ENCODE data around the gene UCMA.

DNA sequence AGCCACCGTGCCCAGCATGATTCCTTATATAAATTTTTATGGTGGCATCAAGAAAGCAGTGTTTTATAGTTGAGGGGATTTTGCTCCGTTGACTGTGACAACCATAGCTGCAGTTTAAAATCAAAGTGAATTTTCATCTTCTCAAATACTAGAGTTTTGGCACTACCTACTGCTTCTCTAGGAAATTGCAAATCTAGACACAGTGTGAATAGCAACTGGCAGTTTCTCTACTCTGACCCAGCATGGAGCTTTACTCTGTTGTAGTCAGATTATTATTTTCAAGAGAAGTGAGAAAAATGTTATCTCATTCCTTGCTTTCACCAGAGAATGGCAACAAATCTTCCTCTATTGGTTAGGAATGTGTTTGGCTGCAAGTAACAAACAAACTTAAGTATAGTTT, 49.9 kb downstream of the UCMA start:
- TF ChIP-seq POLR2AphosphoS5 (IDR thresholded peaks at IDR 0.05) (no peak), CTCF (IDR thresholded peaks at IDR 0.05) (no peak), EP300 (IDR thresholded peaks at IDR 0.05) (no peak)

Data from esophagus muscularis mucosa (tissue), 4 donors.